ENCODE measurements around the gene CSNK2A2.

Gene CSNK2A2

DNA sequence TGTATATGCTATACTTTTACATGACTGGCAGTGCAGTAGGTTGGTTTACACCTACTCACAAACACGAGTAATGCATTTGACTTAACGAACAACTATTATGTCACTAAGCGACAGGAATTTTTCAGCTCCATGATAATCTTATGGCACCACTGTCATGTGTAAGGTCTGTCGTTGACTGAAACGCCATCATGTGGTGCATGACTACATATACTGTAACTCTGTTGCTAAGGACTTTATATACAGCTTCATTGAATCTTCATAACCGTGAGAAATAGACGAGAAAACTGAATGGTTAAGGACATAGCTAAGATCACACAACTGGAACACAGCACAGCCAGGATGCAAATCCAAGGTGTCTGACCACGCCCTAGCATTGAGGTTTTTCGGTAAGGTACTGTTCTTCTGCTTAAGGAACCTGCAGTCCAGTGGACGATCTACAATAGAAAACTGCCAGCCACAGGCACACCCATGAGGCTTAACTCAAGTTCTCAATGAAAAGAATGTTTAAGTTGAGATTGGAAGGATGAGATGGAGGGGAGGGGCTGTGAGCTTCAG, 72.0 kb downstream of the CSNK2A2 start:
- H4K20me1 ChIP-seq (ENCODE audit: insufficient read depth) = peaks cover 10% of the 10 kb centered on the region; the same call in 1 of the 2 replicates
- H3K4me3 ChIP-seq (IDR thresholded peaks at IDR 0.05; ENCODE audit: insufficient read depth, low read depth, low read length) = no peak overlapping the region
- H3K9ac ChIP-seq = no peak overlapping the region

DNA sequence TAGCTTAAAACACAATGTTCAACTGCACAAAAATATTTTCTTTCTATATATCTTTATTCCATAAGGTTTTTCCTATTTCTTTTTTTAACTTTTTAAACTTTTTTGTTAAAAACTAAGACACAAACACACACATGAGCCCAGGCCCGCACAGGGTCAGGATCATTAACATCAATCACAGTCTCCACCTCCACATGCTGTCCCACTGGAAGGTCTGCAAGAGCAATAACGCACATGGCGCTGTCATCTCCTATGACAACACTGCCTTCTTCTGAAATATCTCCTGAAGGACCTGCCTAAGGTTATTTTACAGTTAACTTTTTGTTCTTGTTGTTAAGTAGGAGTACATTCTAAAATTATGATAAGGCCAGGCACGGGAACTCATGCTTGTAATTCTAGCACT, 72.9 kb downstream of the CSNK2A2 start:
- Histone ChIP-seq H2AFZ (ENCODE audit: low read depth) (no peak overlapping the region), H3K27me3 (ENCODE audit: insufficient read depth, low read depth) (no peaks in the 10 kb centered on the region), H3K4me2 (no peak overlapping the region), H3K27ac (no peak overlapping the region), H3K36me3 (ENCODE audit: insufficient read depth) (no peaks in the 10 kb centered on the region), H3K79me2 (ENCODE audit: insufficient read depth, low read depth) (peaks cover 87% of the 10 kb centered on the region), H3K4me1 (ENCODE audit: low read depth, poor library complexity, severe bottlenecking) (peaks cover 51% of the 10 kb centered on the region), H4K20me1 (ENCODE audit: insufficient read depth) (peaks cover 16% of the 10 kb centered on the region; the same call in 1 of the 2 replicates), H3K4me3 (IDR thresholded peaks at IDR 0.05; ENCODE audit: insufficient read depth, low read depth, low read length) (no peak overlapping the region), H3K9ac (no peak overlapping the region)
- TF ChIP-seq, protein P1, sequence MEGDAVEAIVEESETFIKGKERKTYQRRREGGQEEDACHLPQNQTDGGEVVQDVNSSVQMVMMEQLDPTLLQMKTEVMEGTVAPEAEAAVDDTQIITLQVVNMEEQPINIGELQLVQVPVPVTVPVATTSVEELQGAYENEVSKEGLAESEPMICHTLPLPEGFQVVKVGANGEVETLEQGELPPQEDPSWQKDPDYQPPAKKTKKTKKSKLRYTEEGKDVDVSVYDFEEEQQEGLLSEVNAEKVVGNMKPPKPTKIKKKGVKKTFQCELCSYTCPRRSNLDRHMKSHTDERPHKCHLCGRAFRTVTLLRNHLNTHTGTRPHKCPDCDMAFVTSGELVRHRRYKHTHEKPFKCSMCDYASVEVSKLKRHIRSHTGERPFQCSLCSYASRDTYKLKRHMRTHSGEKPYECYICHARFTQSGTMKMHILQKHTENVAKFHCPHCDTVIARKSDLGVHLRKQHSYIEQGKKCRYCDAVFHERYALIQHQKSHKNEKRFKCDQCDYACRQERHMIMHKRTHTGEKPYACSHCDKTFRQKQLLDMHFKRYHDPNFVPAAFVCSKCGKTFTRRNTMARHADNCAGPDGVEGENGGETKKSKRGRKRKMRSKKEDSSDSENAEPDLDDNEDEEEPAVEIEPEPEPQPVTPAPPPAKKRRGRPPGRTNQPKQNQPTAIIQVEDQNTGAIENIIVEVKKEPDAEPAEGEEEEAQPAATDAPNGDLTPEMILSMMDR (conservative IDR thresholded peaks at IDR 0.05; ENCODE audit: low read depth, low read length) = no peak

More for the DNA sequence above, 72.0 kb downstream of the CSNK2A2 start:
- Histone ChIP-seq H3K27me3 (ENCODE audit: insufficient read depth, low read depth) (no peaks in the 10 kb centered on the region), H3K4me1 (ENCODE audit: low read depth, poor library complexity, severe bottlenecking) (peaks cover 46% of the 10 kb centered on the region), H2AFZ (ENCODE audit: low read depth) (no peak overlapping the region), H3K27ac (no peak overlapping the region), H3K79me2 (ENCODE audit: insufficient read depth, low read depth) (peaks cover 79% of the 10 kb centered on the region), H3K4me2 (no peak overlapping the region), H3K36me3 (ENCODE audit: insufficient read depth) (no peaks in the 10 kb centered on the region)
- TF ChIP-seq, protein P1 (conservative IDR thresholded peaks at IDR 0.05; ENCODE audit: low read depth, low read length) = no peak

DNA sequence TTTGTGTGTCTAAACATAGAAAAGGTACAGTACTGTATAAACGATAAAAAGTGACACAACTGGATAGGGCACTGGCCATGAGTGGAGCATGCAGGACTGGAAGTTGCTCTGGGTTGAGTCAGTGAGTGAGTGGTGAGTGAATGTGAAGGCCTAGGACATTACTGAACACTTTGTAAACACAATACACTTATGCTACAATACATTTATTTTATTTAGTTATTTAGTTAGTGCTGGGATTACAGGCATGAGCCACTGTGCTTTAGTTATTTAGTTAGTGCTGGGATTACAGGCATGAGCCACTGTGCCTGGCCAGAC, 73.3 kb downstream of the CSNK2A2 start:
- Histone ChIP-seq H2AFZ (ENCODE audit: low read depth) (no peak overlapping the region), H3K36me3 (ENCODE audit: insufficient read depth) (no peaks in the 10 kb centered on the region), H3K27me3 (ENCODE audit: insufficient read depth, low read depth) (no peaks in the 10 kb centered on the region), H4K20me1 (ENCODE audit: insufficient read depth) (peaks cover 17% of the 10 kb centered on the region; the same call in 1 of the 2 replicates), H3K4me1 (ENCODE audit: low read depth, poor library complexity, severe bottlenecking) (peaks cover 51% of the 10 kb centered on the region), H3K4me2 (no peak overlapping the region), H3K4me3 (IDR thresholded peaks at IDR 0.05; ENCODE audit: insufficient read depth, low read depth, low read length) (no peak overlapping the region), H3K79me2 (ENCODE audit: insufficient read depth, low read depth) (peaks cover 92% of the 10 kb centered on the region), H3K27ac (no peak overlapping the region), H3K9ac (no peak overlapping the region)
- TF ChIP-seq, protein P1 (conservative IDR thresholded peaks at IDR 0.05; ENCODE audit: low read depth, low read length) = no peak

DNA sequence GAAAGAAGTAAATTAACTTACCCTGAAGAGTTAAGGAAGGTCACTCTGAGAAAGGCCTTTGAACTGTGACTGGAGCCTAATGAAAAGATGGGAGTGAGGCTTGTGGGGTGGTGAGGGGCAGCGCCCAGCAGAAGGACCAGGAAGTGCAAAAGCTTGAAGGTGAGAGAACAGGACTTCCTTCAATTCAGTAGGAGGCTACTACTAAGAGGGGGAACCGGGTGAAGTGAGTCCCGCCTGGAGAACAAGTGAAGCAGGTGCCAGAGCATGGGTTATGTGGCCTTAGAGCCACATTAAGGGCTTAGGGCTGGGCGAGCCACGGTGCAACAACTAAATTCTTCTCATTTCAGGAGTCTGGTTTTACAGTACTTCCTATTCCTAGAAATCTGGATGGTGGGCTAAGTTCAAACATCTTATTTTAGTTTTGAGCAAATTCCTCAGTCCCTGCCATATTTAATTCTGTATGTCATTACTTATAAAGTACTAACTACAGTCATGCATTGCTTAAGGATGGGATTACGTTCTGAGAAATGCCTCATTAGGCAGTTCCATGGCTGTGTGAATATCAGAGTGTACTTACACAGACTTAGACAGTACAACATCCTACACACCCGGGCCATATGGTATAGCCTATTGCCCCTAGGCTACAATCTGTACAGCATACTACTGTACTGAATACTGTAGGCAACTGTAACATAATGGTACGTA, 73.9 kb downstream of the CSNK2A2 start:
- peaks cover 96% of the 10 kb centered on the region for H3K79me2 ChIP-seq (ENCODE audit: insufficient read depth, low read depth)
- no peaks in the 10 kb centered on the region for H3K36me3 ChIP-seq (ENCODE audit: insufficient read depth)
- TF ChIP-seq, protein P1 (conservative IDR thresholded peaks at IDR 0.05; ENCODE audit: low read depth, low read length) = no peak
- peaks cover 51% of the 10 kb centered on the region for H3K4me1 ChIP-seq (ENCODE audit: low read depth, poor library complexity, severe bottlenecking)
- H3K9ac ChIP-seq = no peak overlapping the region
- no peak overlapping the region for H3K27ac ChIP-seq
- no peak overlapping the region for H3K4me3 ChIP-seq (IDR thresholded peaks at IDR 0.05; ENCODE audit: insufficient read depth, low read depth, low read length)
- no peak overlapping the region for H3K4me2 ChIP-seq
- no peak overlapping the region for H2AFZ ChIP-seq (ENCODE audit: low read depth)
- H4K20me1 ChIP-seq (ENCODE audit: insufficient read depth) = peaks cover 17% of the 10 kb centered on the region; the same call in 1 of the 2 replicates
- H3K27me3 ChIP-seq (ENCODE audit: insufficient read depth, low read depth) = no peaks in the 10 kb centered on the region
